22Rv1 (cell line): ENCODE results near the gene RSU1.

Source experiments
- ZFX ChIP-seq: fragments of 450-650 bp; IDR thresholded peaks from 2 replicates; pipeline ENCODE4 v1.6.1; 2017; ENCODE audit warnings: antibody characterized with exemption, borderline replicate concordance
- TF ChIP-seq, protein P1 (sequence below): fragments of 450-650 bp; IDR thresholded peaks from 2 replicates; pipeline ENCODE4 v1.5.1; 2017; ENCODE audit warnings: mild to moderate bottlenecking

DNA sequence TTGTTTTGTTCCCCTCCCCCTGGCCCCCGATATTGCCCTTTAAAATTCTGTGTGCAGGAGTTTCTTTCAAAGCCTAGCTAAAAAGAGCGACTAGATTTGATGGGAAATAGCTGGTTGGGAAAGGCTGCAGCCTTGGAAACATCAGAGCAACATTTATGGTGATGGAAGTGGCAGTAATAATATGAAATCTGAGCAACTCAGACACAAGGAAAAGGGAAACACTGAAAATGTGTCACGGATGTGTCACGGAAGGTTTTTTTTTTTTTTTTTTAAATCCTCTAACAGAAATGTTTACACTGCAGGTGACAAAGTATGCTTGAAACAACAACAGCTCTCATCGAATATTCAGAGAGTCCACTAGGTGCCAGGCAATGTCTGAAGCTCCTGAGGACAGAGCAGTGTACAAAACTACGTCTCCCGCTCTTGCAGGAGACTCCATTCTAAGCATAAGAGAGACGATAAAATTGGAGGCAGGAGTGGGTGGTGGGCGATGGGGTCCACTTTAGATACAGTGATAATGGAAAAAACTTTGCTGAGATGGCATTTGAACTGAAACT, 143.0 kb downstream of the RSU1 start:
- TF ChIP-seq, protein P1, sequence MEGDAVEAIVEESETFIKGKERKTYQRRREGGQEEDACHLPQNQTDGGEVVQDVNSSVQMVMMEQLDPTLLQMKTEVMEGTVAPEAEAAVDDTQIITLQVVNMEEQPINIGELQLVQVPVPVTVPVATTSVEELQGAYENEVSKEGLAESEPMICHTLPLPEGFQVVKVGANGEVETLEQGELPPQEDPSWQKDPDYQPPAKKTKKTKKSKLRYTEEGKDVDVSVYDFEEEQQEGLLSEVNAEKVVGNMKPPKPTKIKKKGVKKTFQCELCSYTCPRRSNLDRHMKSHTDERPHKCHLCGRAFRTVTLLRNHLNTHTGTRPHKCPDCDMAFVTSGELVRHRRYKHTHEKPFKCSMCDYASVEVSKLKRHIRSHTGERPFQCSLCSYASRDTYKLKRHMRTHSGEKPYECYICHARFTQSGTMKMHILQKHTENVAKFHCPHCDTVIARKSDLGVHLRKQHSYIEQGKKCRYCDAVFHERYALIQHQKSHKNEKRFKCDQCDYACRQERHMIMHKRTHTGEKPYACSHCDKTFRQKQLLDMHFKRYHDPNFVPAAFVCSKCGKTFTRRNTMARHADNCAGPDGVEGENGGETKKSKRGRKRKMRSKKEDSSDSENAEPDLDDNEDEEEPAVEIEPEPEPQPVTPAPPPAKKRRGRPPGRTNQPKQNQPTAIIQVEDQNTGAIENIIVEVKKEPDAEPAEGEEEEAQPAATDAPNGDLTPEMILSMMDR, result no peak
- no peak for TF ChIP-seq ZFX
